Transverse colon (tissue), 4 donors: Measurements from ENCODE around the gene TMEM200A.
A peak's percentile ranks its signal among the peaks of the same experiment; 100 is the strongest.

Experiments
- EP300 ChIP-seq: sonication (generic); formaldehyde crosslinking; IDR thresholded peaks from one replicate; pipeline ENCODE4 v1.6.1; 2017; ENCODE audit warnings: antibody characterized with exemption, low read depth
- POLR2A ChIP-seq: fragments of 450-650 bp; IDR thresholded peaks from one replicate; pipeline ENCODE4 v1.6.1; 2016; ENCODE audit warnings: antibody characterized with exemption, mild to moderate bottlenecking, moderate library complexity
- POLR2AphosphoS5 ChIP-seq, 3 donors: sonication (generic); formaldehyde crosslinking; IDR thresholded peaks; one replicate each; pipeline ENCODE4 v1.6.1; 2016; ENCODE audit warnings: antibody characterized with exemption in 3 of 3
- TF ChIP-seq, protein P1 (sequence below), 5 experiments: fragments of 200-600 bp in 3 of 5; fragments of 450-650 bp in 2 of 5; sonication (generic) in 3 of 5; IDR thresholded peaks; 1 replicate in 2 of 5; 2 replicates in 3 of 5; pipeline ENCODE4 v1.5.1; 2016 to 2017; ENCODE audit warnings: antibody characterized with exemption in 5 of 5, inconsistent platforms in 3 of 5, mild to moderate bottlenecking in 2 of 5, moderate library complexity in 1 of 5

DNA sequence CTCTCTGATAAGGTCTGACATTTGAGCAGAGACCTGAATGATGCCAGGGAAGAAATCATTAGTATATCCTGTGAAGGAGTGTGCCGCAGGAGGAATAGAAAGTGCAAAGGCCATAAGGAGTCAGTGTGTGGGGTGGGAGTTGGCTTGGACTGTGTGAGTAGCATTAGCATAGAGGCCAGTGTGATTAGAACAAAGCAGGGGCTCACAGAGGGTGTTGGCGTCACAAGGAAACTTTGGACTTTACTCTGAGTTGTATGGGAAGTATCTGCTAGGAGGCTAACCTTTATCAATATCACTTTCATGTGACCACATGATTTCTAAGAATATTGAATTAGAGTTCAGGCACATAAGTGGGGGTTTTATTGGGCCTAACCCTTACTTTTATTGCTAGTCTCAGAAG lies 12.1 kb downstream of the TMEM200A start:
- TF ChIP-seq, protein P1, sequence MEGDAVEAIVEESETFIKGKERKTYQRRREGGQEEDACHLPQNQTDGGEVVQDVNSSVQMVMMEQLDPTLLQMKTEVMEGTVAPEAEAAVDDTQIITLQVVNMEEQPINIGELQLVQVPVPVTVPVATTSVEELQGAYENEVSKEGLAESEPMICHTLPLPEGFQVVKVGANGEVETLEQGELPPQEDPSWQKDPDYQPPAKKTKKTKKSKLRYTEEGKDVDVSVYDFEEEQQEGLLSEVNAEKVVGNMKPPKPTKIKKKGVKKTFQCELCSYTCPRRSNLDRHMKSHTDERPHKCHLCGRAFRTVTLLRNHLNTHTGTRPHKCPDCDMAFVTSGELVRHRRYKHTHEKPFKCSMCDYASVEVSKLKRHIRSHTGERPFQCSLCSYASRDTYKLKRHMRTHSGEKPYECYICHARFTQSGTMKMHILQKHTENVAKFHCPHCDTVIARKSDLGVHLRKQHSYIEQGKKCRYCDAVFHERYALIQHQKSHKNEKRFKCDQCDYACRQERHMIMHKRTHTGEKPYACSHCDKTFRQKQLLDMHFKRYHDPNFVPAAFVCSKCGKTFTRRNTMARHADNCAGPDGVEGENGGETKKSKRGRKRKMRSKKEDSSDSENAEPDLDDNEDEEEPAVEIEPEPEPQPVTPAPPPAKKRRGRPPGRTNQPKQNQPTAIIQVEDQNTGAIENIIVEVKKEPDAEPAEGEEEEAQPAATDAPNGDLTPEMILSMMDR (IDR thresholded peaks at IDR 0.05) = no peak
- TF ChIP-seq EP300 (no peak), POLR2A (no peak), POLR2AphosphoS5 (IDR thresholded peaks at IDR 0.05) (peak in 1 of 3 donors; percentile 60)
